Muscle layer of colon (tissue), 2 donors: ENCODE data around the gene PGM5.

Experiments used
- H3K27ac ChIP-seq: one replicate; pipeline ENCODE4 v1.7.0; 2013; ENCODE audit warnings: low read depth, mild to moderate bottlenecking, low read length, moderate library complexity
- H3K27me3 ChIP-seq, 2 donors: one replicate each; pipeline ENCODE4 v1.7.0; 2013; ENCODE audit warnings: low read length in 2 of 2, mild to moderate bottlenecking in 2 of 2; ENCODE audit not compliant: insufficient read depth in 2 of 2, control insufficient read depth in 1 of 2
- H3K36me3 ChIP-seq: one replicate; pipeline ENCODE4 v1.7.0; 2013; ENCODE audit warnings: mild to moderate bottlenecking, low read length; ENCODE audit not compliant: insufficient read depth
- H3K4me1 ChIP-seq: one replicate; pipeline ENCODE4 v1.7.0; 2013; ENCODE audit warnings: mild to moderate bottlenecking, low read length; ENCODE audit not compliant: insufficient read depth
- H3K4me3 ChIP-seq, 2 donors: one replicate each; pipeline ENCODE4 v1.7.0; 2013; ENCODE audit warnings: low read length in 2 of 2, low read depth in 1 of 2, mild to moderate bottlenecking in 1 of 2, moderate library complexity in 1 of 2
- H3K9ac ChIP-seq: one replicate; pipeline ENCODE4 v1.7.0; 2013; ENCODE audit warnings: low read length
- H3K9me3 ChIP-seq: one replicate; pipeline ENCODE4 v1.7.0; 2013; ENCODE audit warnings: mild to moderate bottlenecking, low read length
- donor health status: abdominal sarcoma.
- donor health status: Adenocarcinoma of cecum.

Gene PGM5

DNA sequence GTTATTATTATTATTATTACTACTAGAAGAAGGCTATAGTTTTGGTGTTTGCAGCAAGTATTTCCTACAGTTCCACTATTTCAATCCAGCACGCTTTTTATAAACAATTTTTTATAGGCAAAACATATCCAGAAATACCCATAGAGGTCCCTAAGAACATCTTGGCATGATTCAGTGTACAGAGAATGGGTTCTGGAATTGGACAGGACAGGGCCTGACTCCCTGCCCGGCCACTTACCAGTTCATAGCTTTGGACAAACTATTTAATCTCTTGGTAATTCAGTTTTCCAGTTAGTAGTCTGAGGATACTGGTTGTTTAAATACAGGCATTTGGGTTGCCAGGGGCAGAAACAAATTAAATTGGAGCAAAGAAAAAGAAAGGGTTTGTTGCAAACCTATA, 91.2 kb downstream of the PGM5 start:
- no peaks in the 10 kb centered on the region for H3K27me3 ChIP-seq
- peaks cover 5% of the 10 kb centered on the region for H3K36me3 ChIP-seq
- H3K9ac ChIP-seq: peak overlapping the region; percentile 14
- H3K9me3 ChIP-seq: no peaks in the 10 kb centered on the region
- H3K4me1 ChIP-seq: peaks cover 93% of the 10 kb centered on the region
- H3K4me3 ChIP-seq: peak overlapping the region in 1 of 2 donors; percentile 16
- peak overlapping the region; percentile 86 for H3K27ac ChIP-seq

DNA sequence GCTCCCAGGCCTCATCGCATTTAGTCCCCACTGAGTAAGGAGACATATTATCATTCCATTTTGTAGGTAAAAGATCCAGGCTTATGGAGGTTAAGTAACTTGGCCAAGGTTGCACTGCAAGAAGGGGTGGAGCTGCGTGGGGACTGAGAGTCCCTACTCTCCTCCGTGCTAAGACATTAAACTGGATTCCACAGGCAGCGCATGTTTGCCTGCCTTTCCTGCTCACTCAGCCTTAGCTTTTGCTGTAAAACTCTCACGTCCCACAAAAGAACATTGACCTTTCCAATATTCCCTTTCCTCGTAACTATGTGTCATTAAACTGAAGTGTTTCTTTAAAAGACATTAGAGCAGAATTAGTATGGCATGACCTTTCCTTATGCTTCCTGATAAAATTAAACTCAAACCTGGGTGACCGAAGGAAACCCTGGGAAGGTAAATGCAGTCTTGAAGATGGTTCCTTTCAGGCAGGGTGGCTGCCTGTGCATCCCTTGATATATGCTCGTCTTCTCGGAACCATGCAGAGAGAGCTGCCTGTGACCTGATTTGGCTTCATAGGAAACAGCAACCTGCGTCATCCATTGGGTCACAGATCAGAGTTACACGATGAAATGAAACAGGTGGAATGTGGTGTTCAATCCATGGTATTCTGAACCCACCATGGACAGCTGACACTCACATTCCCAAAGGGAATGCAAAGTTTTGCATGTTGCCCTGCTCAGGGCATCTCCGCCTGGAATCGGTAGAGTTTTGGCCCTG, 98.3 kb downstream of the PGM5 start:
- H3K4me1 ChIP-seq: peaks cover 79% of the 10 kb centered on the region

DNA sequence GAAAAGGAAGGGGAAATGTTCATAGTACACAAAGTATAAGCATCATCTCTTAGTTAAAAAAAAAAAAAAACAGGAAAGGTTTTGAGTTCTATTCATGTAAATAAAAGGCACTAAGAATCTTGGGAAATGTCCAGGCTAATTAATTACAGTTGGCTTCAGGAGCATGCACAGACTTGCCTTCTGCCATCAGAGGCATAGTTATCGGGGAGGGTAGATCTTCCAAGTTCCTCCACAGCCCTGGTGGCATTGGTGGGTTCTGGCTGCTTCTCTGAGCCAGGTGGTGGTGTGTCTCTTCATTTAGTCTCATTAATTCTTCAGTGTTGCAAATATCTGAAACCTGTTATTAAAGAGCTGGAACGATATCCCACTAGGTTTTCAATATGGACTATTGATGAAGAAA, 99.0 kb downstream of the PGM5 start:
- no peak overlapping the region for H3K9ac ChIP-seq
- peaks cover 76% of the 10 kb centered on the region for H3K4me1 ChIP-seq
- peak overlapping the region; percentile 62 for H3K27ac ChIP-seq
- H3K36me3 ChIP-seq: peaks cover 5% of the 10 kb centered on the region
- no peak overlapping the region for H3K4me3 ChIP-seq
- no peaks in the 10 kb centered on the region for H3K9me3 ChIP-seq
- H3K27me3 ChIP-seq: no peaks in the 10 kb centered on the region

More for the DNA sequence above, 98.3 kb downstream of the PGM5 start:
- no peaks in the 10 kb centered on the region for H3K9me3 ChIP-seq
- no peak overlapping the region for H3K4me3 ChIP-seq
- no peaks in the 10 kb centered on the region for H3K27me3 ChIP-seq
- H3K27ac ChIP-seq: peak overlapping the region; percentile 62
- H3K9ac ChIP-seq: no peak overlapping the region
- peaks cover 5% of the 10 kb centered on the region for H3K36me3 ChIP-seq

DNA sequence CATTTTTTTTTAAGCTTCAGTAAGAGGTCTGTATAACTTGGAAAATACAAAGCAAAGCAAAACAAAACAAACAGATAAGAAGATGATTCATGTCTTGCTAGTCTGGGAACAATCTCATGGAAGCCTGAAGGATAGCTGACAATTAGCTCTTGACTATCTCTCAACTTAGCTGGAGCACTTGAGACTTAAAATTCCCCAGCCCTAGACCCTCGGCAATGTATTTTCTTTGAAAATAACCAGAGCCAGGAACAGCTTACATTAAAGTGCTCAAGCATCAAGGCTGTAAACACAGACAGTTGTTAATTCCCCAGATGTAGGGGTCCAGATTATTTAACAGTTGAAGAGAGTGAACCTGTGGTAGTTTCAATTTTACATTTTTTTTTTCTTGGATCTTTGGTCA, 101.4 kb downstream of the PGM5 start:
- H3K9ac ChIP-seq: no peak overlapping the region
- no peaks in the 10 kb centered on the region for H3K9me3 ChIP-seq
- peaks cover 79% of the 10 kb centered on the region for H3K4me1 ChIP-seq
- no peaks in the 10 kb centered on the region for H3K27me3 ChIP-seq
- peak overlapping the region; percentile 66 for H3K27ac ChIP-seq
- no peak overlapping the region for H3K4me3 ChIP-seq
- no peaks in the 10 kb centered on the region for H3K36me3 ChIP-seq

DNA sequence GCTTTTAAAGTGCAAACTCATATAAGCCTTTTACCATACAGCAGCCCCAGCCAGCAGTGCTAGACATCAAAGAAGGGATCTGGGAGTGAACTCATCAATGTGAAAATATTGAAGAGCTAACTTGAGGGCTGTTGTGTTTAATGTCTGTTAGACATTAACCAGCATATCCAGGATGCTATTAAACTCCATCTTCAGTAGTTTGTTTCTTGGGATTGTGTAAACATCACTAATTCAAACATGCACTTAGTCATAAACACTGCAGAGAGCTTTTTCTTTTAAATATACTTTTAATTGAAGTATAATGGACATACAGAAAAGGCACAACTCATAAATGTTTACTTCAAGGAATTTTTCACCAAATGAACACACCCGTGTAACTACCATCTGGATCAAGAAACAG, 102.5 kb downstream of the PGM5 start:
- Histone ChIP-seq H3K4me1 (peaks cover 78% of the 10 kb centered on the region), H3K27me3 (no peaks in the 10 kb centered on the region), H3K9me3 (no peaks in the 10 kb centered on the region), H3K9ac (no peak overlapping the region), H3K4me3 (no peak overlapping the region), H3K36me3 (no peaks in the 10 kb centered on the region), H3K27ac (peak overlapping the region; percentile 66)

DNA sequence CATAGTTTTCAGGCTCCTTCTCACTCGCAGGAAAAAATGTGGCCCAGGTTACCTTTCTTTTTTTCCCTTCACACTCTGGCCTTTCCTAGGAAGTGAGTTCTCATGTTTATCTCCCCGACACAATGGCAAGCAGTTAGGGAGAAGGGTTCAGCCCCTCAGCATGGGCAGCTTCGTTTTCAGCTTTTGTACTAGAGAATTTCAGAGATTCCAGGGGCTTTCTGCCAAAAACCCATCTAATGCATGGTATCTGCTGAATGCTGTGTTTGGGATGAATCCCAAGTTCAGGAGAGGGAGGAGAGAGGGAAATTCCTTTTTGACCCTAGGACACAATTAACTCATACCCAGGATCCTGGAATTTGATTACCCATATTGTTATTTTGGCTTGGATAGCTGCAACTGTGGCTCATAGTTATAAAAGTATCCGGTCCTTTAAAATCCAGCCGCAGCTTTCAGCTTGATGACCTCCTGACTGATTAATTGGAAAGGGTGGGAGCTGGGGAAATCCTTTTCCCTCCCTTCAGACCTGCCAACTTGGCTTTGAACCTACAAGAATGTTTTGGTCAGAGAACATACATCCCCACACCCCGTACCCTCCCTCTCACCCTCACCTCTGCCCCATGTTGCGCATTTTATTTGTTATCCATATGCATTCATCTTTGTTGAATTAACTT, 105.8 kb downstream of the PGM5 start:
- H3K4me1 ChIP-seq: peaks cover 65% of the 10 kb centered on the region
- H3K9me3 ChIP-seq: no peaks in the 10 kb centered on the region
- peaks cover 23% of the 10 kb centered on the region for H3K36me3 ChIP-seq
- no peak overlapping the region for H3K27ac ChIP-seq
- H3K27me3 ChIP-seq: no peaks in the 10 kb centered on the region
- H3K4me3 ChIP-seq: no peak overlapping the region
- no peak overlapping the region for H3K9ac ChIP-seq

DNA sequence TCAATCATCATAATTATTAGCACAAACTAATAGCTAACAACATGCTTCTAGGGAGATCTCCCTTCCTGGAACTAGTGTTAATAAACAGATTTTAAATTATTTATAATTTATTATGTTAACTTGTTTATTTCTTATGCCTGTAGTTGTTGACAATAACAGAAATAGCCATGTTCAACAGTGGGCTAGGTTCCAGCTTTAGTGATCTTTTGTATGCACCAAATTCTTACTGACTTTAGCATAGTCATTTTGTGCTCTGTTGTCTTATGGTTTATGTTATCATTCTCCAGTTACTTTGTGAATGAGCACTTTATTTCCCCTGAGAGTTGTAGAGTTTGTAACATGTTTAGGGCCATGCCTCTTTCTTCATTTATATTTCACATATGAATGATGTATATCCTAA, 113.7 kb downstream of the PGM5 start:
- Histone ChIP-seq H3K9me3 (no peaks in the 10 kb centered on the region), H3K27me3 (no peaks in the 10 kb centered on the region), H3K36me3 (peaks cover 34% of the 10 kb centered on the region), H3K4me3 (no peak overlapping the region), H3K27ac (no peak overlapping the region), H3K9ac (no peak overlapping the region), H3K4me1 (peaks cover 38% of the 10 kb centered on the region)

DNA sequence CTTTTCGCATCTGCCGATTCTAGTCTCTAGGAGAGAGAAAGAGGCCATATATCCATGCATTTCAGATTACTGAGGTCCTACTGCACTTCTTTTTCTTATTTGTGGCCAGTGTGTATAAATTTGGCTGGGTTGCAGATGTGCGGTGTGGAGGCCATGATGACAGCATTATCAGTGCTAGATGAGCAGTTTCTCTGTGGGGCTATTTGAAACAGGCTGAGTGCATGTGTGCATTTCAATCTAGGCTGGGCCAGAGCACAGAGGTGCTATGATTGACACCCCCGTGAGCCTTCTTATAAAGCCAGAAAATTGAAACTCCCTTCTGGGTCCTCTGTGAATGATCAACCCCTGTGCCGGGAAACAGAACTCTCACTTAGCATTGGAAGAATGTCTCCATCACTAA, 114.2 kb downstream of the PGM5 start:
- H3K9ac ChIP-seq: no peak overlapping the region
- H3K4me3 ChIP-seq: no peak overlapping the region
- peaks cover 38% of the 10 kb centered on the region for H3K4me1 ChIP-seq
- H3K36me3 ChIP-seq: peaks cover 29% of the 10 kb centered on the region
- H3K27me3 ChIP-seq: no peaks in the 10 kb centered on the region
- H3K27ac ChIP-seq: no peak overlapping the region
- no peaks in the 10 kb centered on the region for H3K9me3 ChIP-seq

DNA sequence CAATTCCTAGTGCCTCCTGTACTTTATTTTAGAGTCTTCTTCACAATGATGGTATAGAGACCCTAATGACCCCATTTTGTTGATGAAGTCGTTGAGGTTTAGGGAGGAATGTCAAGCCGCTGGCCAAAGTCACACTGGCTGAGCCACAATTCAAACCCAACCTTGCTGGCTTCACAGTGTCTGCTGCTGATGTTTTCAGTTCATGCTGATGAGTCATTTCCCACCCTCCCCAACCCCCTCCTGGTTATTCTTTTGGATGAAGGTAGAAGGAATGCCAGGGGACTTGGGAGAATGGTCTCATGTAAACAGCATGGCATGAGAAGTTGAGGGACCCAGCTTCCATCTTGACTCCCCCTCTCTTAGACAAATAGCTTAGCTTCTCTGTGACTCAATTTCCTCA, 115.7 kb downstream of the PGM5 start:
- Histone ChIP-seq H3K9me3 (no peaks in the 10 kb centered on the region), H3K27ac (no peak overlapping the region), H3K4me1 (peaks cover 40% of the 10 kb centered on the region)

DNA sequence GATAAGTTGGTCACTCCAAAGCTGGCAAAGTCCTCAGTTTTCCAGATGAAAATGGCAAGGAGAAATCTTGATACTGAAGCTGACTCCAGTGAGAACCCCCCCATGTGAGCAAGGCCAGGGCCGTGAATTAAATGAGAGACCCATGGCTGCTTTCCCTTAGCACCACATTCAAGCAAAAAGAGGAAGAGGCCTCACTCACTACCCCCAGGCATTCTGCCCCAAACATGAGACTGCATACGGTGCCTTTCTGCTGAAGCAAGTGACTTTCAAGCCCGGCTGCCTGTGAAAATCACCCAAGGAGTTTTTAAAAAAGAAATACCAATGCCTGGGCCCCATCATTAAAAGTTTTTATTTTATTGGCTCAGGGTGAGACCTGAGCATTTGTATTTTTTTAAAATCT, 117.4 kb downstream of the PGM5 start:
- no peak overlapping the region for H3K27ac ChIP-seq
- H3K9me3 ChIP-seq: no peaks in the 10 kb centered on the region
- H3K4me3 ChIP-seq: no peak overlapping the region
- peaks cover 12% of the 10 kb centered on the region for H3K36me3 ChIP-seq
- no peak overlapping the region for H3K9ac ChIP-seq
- H3K27me3 ChIP-seq: no peaks in the 10 kb centered on the region
- peaks cover 43% of the 10 kb centered on the region for H3K4me1 ChIP-seq

More for the DNA sequence above, 115.7 kb downstream of the PGM5 start:
- Histone ChIP-seq H3K9ac (no peak overlapping the region), H3K4me3 (no peak overlapping the region), H3K36me3 (peaks cover 14% of the 10 kb centered on the region), H3K27me3 (no peaks in the 10 kb centered on the region)

DNA sequence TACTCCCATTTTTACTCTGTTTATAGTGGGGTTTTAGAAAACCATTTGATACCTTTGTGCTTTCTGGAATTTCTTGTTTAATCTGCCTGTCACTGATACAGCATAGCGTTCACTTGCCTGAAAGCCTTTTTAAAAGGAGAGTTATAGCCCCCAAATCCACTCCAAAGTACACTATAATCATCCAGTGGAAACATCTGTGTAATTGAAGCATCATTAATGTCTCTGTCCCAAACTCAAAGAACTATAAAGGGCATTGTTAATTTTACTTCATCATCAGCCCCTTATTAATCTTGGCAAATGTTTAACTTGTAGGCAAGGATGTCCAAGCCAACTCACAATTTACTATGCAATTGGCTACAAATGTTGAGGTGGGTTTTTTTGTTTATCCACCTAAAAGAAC, 120.0 kb downstream of the PGM5 start:
- H3K9ac ChIP-seq: no peak overlapping the region
- peaks cover 49% of the 10 kb centered on the region for H3K4me1 ChIP-seq
- no peak overlapping the region for H3K4me3 ChIP-seq
- H3K36me3 ChIP-seq: peaks cover 5% of the 10 kb centered on the region
- peak overlapping the region; percentile 61 for H3K27ac ChIP-seq
- no peaks in the 10 kb centered on the region for H3K9me3 ChIP-seq
- no peaks in the 10 kb centered on the region for H3K27me3 ChIP-seq

DNA sequence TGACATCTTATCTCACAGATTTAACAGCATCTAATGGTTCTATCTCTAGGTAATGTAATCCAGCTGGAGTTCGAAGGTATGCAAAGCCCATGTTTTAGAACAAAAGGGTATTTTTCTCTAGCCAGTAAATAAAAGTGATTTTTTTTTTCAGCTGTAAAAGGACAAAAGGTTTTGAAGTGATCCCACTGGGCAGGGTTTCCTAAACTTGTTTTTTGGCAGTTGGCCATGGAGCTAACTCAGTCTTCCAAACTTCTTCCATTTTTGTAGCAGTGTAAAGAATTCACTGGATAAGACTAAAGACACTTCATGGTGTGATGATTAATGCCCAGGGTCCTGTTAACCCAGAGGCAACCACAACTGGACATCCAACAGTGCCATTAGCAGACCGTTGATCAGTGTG, 120.4 kb downstream of the PGM5 start:
- Histone ChIP-seq H3K27me3 (no peaks in the 10 kb centered on the region), H3K36me3 (peaks cover 5% of the 10 kb centered on the region), H3K4me3 (no peak overlapping the region), H3K9ac (no peak overlapping the region), H3K27ac (peak overlapping the region; percentile 61), H3K4me1 (peaks cover 50% of the 10 kb centered on the region), H3K9me3 (no peaks in the 10 kb centered on the region)
